ENCODE results near the gene ABCA2.

DNA sequence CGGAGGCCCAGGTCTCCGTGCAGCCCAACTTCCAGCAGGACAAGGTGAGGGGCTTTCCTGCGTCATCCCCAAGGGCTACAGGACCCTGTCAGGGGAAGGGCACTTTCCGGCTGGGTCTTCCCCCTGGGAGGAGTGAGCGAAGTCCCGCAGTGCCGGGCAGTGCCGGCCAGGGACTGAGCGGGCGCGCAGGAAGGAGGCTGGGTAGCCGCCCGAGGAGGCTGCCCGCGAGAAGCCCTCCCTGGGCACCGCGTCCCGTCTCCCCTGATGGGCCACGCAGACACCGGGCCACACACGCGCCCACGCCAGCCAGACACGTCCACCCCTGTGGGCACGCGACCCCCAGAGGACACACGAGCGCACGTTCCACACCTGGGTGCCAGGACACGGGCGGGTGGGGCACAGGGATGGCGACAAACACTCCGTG lies 50.4 kb downstream of the ABCA2 start:
- TF ChIP-seq, protein P1, sequence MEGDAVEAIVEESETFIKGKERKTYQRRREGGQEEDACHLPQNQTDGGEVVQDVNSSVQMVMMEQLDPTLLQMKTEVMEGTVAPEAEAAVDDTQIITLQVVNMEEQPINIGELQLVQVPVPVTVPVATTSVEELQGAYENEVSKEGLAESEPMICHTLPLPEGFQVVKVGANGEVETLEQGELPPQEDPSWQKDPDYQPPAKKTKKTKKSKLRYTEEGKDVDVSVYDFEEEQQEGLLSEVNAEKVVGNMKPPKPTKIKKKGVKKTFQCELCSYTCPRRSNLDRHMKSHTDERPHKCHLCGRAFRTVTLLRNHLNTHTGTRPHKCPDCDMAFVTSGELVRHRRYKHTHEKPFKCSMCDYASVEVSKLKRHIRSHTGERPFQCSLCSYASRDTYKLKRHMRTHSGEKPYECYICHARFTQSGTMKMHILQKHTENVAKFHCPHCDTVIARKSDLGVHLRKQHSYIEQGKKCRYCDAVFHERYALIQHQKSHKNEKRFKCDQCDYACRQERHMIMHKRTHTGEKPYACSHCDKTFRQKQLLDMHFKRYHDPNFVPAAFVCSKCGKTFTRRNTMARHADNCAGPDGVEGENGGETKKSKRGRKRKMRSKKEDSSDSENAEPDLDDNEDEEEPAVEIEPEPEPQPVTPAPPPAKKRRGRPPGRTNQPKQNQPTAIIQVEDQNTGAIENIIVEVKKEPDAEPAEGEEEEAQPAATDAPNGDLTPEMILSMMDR (conservative IDR thresholded peaks at IDR 0.05; ENCODE audit: low read length), result no peak
- no peak for TF ChIP-seq EZH2phosphoT487 (IDR thresholded peaks at IDR 0.05; ENCODE audit: borderline replicate concordance)
